OCI-LY1 (cell line): Measurements from ENCODE around the gene IPCEF1.

Experiments
- H2AFZ ChIP-seq: fragments of 200-600 bp; sonication (generic), shearing (Covaris generic); 2 replicates; pipeline ENCODE4 v1.6.0; 2014; ENCODE audit warnings: antibody characterized with exemption, mild to moderate bottlenecking, low read length
- H3F3A ChIP-seq: fragments of 200-600 bp; sonication (generic), shearing (Covaris generic); 2 replicates; pipeline ENCODE4 v1.6.0; 2014; ENCODE audit warnings: mild to moderate bottlenecking, antibody characterized with exemption, low read length, moderate library complexity; ENCODE audit not compliant: insufficient read depth
- H3K27ac ChIP-seq: fragments of 200-600 bp; sonication (generic); 2 replicates; pipeline ENCODE4 v1.5.1; 2014; ENCODE audit warnings: low read length, mixed run types, mild to moderate bottlenecking, low read depth; ENCODE audit not compliant: poor library complexity, severe bottlenecking
- H3K27me3 ChIP-seq: fragments of 200-600 bp; sonication (generic); 2 replicates; pipeline ENCODE4 v1.6.0; 2014; ENCODE audit warnings: antibody characterized with exemption, mild to moderate bottlenecking, low read length, moderate library complexity; ENCODE audit not compliant: insufficient read depth
- H3K36me3 ChIP-seq: fragments of 200-600 bp; sonication (generic); 2 replicates; pipeline ENCODE4 v1.6.1; 2014; ENCODE audit warnings: mild to moderate bottlenecking, antibody characterized with exemption, low read length, moderate library complexity, mixed read lengths; ENCODE audit not compliant: insufficient read depth
- H3K4me1 ChIP-seq: fragments of 200-600 bp; sonication (generic); 2 replicates; pipeline ENCODE4 v1.5.1; 2014; ENCODE audit warnings: mild to moderate bottlenecking, low read length, moderate library complexity; ENCODE audit not compliant: insufficient read depth, severe bottlenecking
- H3K4me2 ChIP-seq: fragments of 200-600 bp; sonication (generic), shearing (Covaris generic); 2 replicates; pipeline ENCODE4 v1.6.1; 2014; ENCODE audit warnings: low read length
- H3K4me3 ChIP-seq: fragments of 200-600 bp; sonication (generic); 2 replicates; pipeline ENCODE4 v1.5.1; 2014; ENCODE audit warnings: low read length, low read depth, mild to moderate bottlenecking, mixed read lengths; ENCODE audit not compliant: poor library complexity, severe bottlenecking
- H3K79me2 ChIP-seq: fragments of 200-600 bp; shearing (Covaris generic); 2 replicates; pipeline ENCODE4 v1.6.1; 2016; ENCODE audit warnings: mixed run types, low read length, mixed read lengths; ENCODE audit not compliant: insufficient read depth
- H3K9ac ChIP-seq: fragments of 200-600 bp; sonication (generic), shearing (Covaris generic); 2 replicates; pipeline ENCODE4 v1.6.1; 2014; ENCODE audit warnings: mild to moderate bottlenecking, low read length, mixed read lengths
- H3K9me2 ChIP-seq: fragments of 200-600 bp; sonication (generic), shearing (Covaris generic); 2 replicates; pipeline ENCODE4 v1.6.1; 2014; ENCODE audit warnings: low read depth, mild to moderate bottlenecking, low read length, mixed read lengths
- H3K9me3 ChIP-seq: fragments of 200-600 bp; shearing (Covaris generic); 2 replicates; pipeline ENCODE4 v1.6.1; 2014; ENCODE audit warnings: low read length, mixed read lengths
- H4K20me1 ChIP-seq: fragments of 200-600 bp; sonication (generic), shearing (Covaris generic); 2 replicates; pipeline ENCODE4 v1.6.0; 2016; ENCODE audit warnings: mild to moderate bottlenecking, low read length; ENCODE audit not compliant: insufficient read depth
- CTCF ChIP-seq: fragments of 200-600 bp; sonication (generic), shearing (Covaris generic); IDR thresholded peaks from 2 replicates; pipeline ENCODE4 v1.5.1; 2017; ENCODE audit warnings: mild to moderate bottlenecking, antibody characterized with exemption, low read length, moderate library complexity, mixed read lengths
- EZH2 ChIP-seq: fragments of 200-600 bp; sonication (generic), shearing (Covaris generic); IDR thresholded peaks from 2 replicates; pipeline ENCODE4 v1.8.0; 2017; ENCODE audit warnings: borderline replicate concordance, mixed run types, mild to moderate bottlenecking, antibody characterized with exemption, low read length, moderate library complexity, mixed read lengths

IPCEF1 gene

GRCh38 chr6:154371281-154371680, 14.7 kb upstream of the IPCEF1 start:
- no peaks in the 10 kb centered on the region for H4K20me1 ChIP-seq

GRCh38 chr6:154370545-154370944, 13.9 kb upstream of the IPCEF1 start:
- H3K4me1 ChIP-seq, result no peaks in the 10 kb centered on the region
- TF ChIP-seq CTCF, result peak; percentile 33; the same call in 1 of the 2 replicates
- TF ChIP-seq EZH2, result no peak
- H2AFZ ChIP-seq, result no peak overlapping the region
- H3K36me3 ChIP-seq, result no peaks in the 10 kb centered on the region
- 0 out of 2 replicates have a peak, but pooled peaks cover 2% of the 10 kb centered on the region for H3K9me3 ChIP-seq
- H3K9ac ChIP-seq, result no peak overlapping the region
- no peaks in the 10 kb centered on the region for H4K20me1 ChIP-seq
- H3K79me2 ChIP-seq, result no peaks in the 10 kb centered on the region
- no peak overlapping the region for H3K27ac ChIP-seq
- H3K9me2 ChIP-seq, result no peaks in the 10 kb centered on the region
- H3K4me2 ChIP-seq, result no peak overlapping the region
- no peaks in the 10 kb centered on the region for H3K27me3 ChIP-seq
- H3K4me3 ChIP-seq, result no peak overlapping the region
- H3F3A ChIP-seq, result no peaks in the 10 kb centered on the region

More at GRCh38 chr6:154371281-154371680, 14.7 kb upstream of the IPCEF1 start:
- H3K27ac ChIP-seq, result no peak overlapping the region
- 0 out of 2 replicates have a peak, but pooled peaks cover 2% of the 10 kb centered on the region for H3K9me3 ChIP-seq
- H3K36me3 ChIP-seq, result no peaks in the 10 kb centered on the region
- H3K9me2 ChIP-seq, result no peaks in the 10 kb centered on the region
- H3K4me1 ChIP-seq, result no peaks in the 10 kb centered on the region
- no peaks in the 10 kb centered on the region for H3K79me2 ChIP-seq
- H2AFZ ChIP-seq, result no peak overlapping the region
- no peaks in the 10 kb centered on the region for H3K27me3 ChIP-seq
- no peaks in the 10 kb centered on the region for H3F3A ChIP-seq
- H3K4me3 ChIP-seq, result no peak overlapping the region
- H3K9ac ChIP-seq, result no peak overlapping the region
- no peak overlapping the region for H3K4me2 ChIP-seq
- TF ChIP-seq EZH2, result no peak
- TF ChIP-seq CTCF, result no peak

- Histone ChIP-seq H3K27me3 (no peaks in the 10 kb centered on the region), H3K9me3 (no peaks in the 10 kb centered on the region), H3K4me2 (no peak overlapping the region), H3K27ac (no peak overlapping the region), H3K79me2 (no peaks in the 10 kb centered on the region), H3K9ac (no peak overlapping the region), H3K4me1 (no peaks in the 10 kb centered on the region), H2AFZ (no peak overlapping the region), H3F3A (no peaks in the 10 kb centered on the region), H3K9me2 (no peaks in the 10 kb centered on the region), H4K20me1 (no peaks in the 10 kb centered on the region), H3K4me3 (no peak overlapping the region), H3K36me3 (no peaks in the 10 kb centered on the region)
- TF ChIP-seq EZH2, result no peak
- no peak for TF ChIP-seq CTCF
Measured at GRCh38 chr6:154367839-154368695, 11.5 kb upstream of the IPCEF1 start.
